IMR-90 (cell line): ENCODE results near the gene IQSEC1.

Source experiments
- BHLHE40 ChIP-seq: fragments of 150-350 bp; IDR thresholded peaks from 2 replicates; pipeline ENCODE4 v1.6.1; 2016; ENCODE audit warnings: mild to moderate bottlenecking, low read depth, low read length
- CHD1 ChIP-seq: IDR thresholded peaks from 2 replicates; pipeline ENCODE4 v1.6.1; 2012; ENCODE audit warnings: low read depth, low read length, improper control_type of control experiment
- CTCF ChIP-seq: conservative IDR thresholded peaks from 2 replicates; pipeline ENCODE4 v1.5.1; 2012; ENCODE audit warnings: mild to moderate bottlenecking, low read depth, low read length, improper control_type of control experiment
- FOS ChIP-seq: fragments of 150-350 bp; IDR thresholded peaks from 2 replicates; pipeline ENCODE4 v1.6.1; 2016; ENCODE audit warnings: low read depth, low read length
- MXI1 ChIP-seq: IDR thresholded peaks from 2 replicates; pipeline ENCODE4 v1.6.1; 2012; ENCODE audit warnings: low read depth, mild to moderate bottlenecking, low read length, moderate library complexity, borderline replicate concordance
- POLR2A ChIP-seq: IDR thresholded peaks from 2 replicates; pipeline ENCODE4 v1.6.1; 2012; ENCODE audit warnings: mild to moderate bottlenecking, low read depth, low read length
- RAD21 ChIP-seq: IDR thresholded peaks from 2 replicates; pipeline ENCODE4 v1.6.1; 2012; ENCODE audit warnings: low read length, improper control_type of control experiment
- RCOR1 ChIP-seq: IDR thresholded peaks from 2 replicates; pipeline ENCODE4 v1.6.1; 2012; ENCODE audit warnings: mild to moderate bottlenecking, low read length, improper control_type of control experiment; ENCODE audit not compliant: insufficient replicate concordance
- RFX5 ChIP-seq: IDR thresholded peaks from 2 replicates; pipeline ENCODE4 v1.8.0; 2012; ENCODE audit warnings: low read depth, mild to moderate bottlenecking, low read length, moderate library complexity
- SMC3 ChIP-seq: fragments of 150-350 bp; IDR thresholded peaks from 2 replicates; pipeline ENCODE4 v1.6.1; 2016; ENCODE audit warnings: low read depth, mild to moderate bottlenecking, antibody characterized with exemption, low read length, moderate library complexity
- TF ChIP-seq, protein P1 (sequence below): fragments of 150-350 bp; IDR thresholded peaks from 2 replicates; pipeline ENCODE4 v1.6.1; 2017; ENCODE audit warnings: mild to moderate bottlenecking, antibody characterized with exemption, low read length, low read depth

DNA sequence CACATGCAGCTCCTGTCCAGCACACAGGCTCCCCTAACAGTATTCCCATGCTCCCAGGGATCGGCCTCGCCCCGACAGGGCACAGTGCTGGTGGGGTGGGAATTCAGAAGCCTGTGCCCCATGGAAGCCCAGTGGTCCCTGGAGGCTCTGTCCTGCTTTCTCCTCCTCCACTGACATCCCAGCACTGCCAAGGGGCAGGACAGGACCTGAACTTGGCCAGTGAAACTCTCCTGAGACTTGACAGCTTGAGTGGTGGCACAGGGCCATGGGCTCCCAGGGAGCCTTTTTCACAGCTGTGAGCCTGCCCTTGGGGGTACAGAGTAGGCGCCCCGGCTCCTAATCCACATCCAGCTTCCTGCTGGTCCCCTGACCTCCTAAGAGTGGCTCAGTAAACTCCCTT is 38.4 kb downstream of the IQSEC1 start:
- TF ChIP-seq CTCF: no peak
- no peak for TF ChIP-seq CHD1
- no peak for TF ChIP-seq POLR2A
- TF ChIP-seq MXI1: no peak
- no peak for TF ChIP-seq RFX5
- TF ChIP-seq BHLHE40: no peak
- TF ChIP-seq SMC3: no peak
- TF ChIP-seq, protein P1, sequence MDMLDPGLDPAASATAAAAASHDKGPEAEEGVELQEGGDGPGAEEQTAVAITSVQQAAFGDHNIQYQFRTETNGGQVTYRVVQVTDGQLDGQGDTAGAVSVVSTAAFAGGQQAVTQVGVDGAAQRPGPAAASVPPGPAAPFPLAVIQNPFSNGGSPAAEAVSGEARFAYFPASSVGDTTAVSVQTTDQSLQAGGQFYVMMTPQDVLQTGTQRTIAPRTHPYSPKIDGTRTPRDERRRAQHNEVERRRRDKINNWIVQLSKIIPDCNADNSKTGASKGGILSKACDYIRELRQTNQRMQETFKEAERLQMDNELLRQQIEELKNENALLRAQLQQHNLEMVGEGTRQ: no peak
- TF ChIP-seq FOS: no peak
- no peak for TF ChIP-seq RCOR1
- no peak for TF ChIP-seq RAD21
